ENCODE measurements around the gene HEMK1.

The HEMK1 gene

GRCh38 chr3:50600141-50600753 is 30.9 kb downstream of the HEMK1 start:
- DNase-seq (ENCODE audit: low spot score): no peak

GRCh38 chr3:50600841-50601591 is 31.7 kb downstream of the HEMK1 start:
- peak; percentile 73 for DNase-seq (ENCODE audit: low spot score)

GRCh38 chr3:50602595-50603191 is 33.4 kb downstream of the HEMK1 start:
- DNase-seq (ENCODE audit: low spot score): no peak

- DNase-seq (ENCODE audit: low spot score): no peak
Observed at GRCh38 chr3:50603261-50604109, 34.2 kb downstream of the HEMK1 start.

GRCh38 chr3:50604110-50604621 is 34.8 kb downstream of the HEMK1 start:
- DNase-seq (ENCODE audit: low spot score): no peak

GRCh38 chr3:50604628-50605588 is 35.6 kb downstream of the HEMK1 start:
- DNase-seq (ENCODE audit: low spot score): no peak

- DNase-seq (ENCODE audit: low spot score): no peak
Observed at GRCh38 chr3:50605901-50606326, 36.6 kb downstream of the HEMK1 start.

GRCh38 chr3:50606596-50606995 is 37.3 kb downstream of the HEMK1 start:
- no peak for DNase-seq (ENCODE audit: low spot score)

GRCh38 chr3:50607271-50608091 is 38.2 kb downstream of the HEMK1 start:
- no peak for DNase-seq (ENCODE audit: low spot score)

- no peak for DNase-seq (ENCODE audit: low spot score)
Observed at GRCh38 chr3:50608278-50608677, 39.0 kb downstream of the HEMK1 start.

GRCh38 chr3:50609071-50609762 is 39.9 kb downstream of the HEMK1 start:
- DNase-seq (ENCODE audit: low spot score): no peak

GRCh38 chr3:50609763-50610085 is 40.4 kb downstream of the HEMK1 start:
- no peak for DNase-seq (ENCODE audit: low spot score)

- no peak for DNase-seq (ENCODE audit: low spot score)
Observed at GRCh38 chr3:50610181-50610971, 41.1 kb downstream of the HEMK1 start.

GRCh38 chr3:50610992-50611463 is 41.7 kb downstream of the HEMK1 start:
- no peak for DNase-seq (ENCODE audit: low spot score)

GRCh38 chr3:50611464-50612233 is 42.3 kb downstream of the HEMK1 start, which contains the start of gene CISH:
TSS of gene CISH (minus strand) at chr3:50611774. CDS start at chr3:50611650, 124 bp downstream.
- DNase-seq (ENCODE audit: low spot score): peak; percentile 88

- DNase-seq (ENCODE audit: low spot score): no peak
Observed at GRCh38 chr3:50612234-50612882, 43.0 kb downstream of the HEMK1 start.
